Measurements from ENCODE around the gene SPG7. TPM values are rescaled to one million over a fixed set of nuclear protein-coding genes. Genes with fewer than 3 reads are reported as not detected.

Gene SPG7
- total and polyA plus RNA-seq, 5 donors: 81.9 to 101 (median 94.5) TPM

DNA sequence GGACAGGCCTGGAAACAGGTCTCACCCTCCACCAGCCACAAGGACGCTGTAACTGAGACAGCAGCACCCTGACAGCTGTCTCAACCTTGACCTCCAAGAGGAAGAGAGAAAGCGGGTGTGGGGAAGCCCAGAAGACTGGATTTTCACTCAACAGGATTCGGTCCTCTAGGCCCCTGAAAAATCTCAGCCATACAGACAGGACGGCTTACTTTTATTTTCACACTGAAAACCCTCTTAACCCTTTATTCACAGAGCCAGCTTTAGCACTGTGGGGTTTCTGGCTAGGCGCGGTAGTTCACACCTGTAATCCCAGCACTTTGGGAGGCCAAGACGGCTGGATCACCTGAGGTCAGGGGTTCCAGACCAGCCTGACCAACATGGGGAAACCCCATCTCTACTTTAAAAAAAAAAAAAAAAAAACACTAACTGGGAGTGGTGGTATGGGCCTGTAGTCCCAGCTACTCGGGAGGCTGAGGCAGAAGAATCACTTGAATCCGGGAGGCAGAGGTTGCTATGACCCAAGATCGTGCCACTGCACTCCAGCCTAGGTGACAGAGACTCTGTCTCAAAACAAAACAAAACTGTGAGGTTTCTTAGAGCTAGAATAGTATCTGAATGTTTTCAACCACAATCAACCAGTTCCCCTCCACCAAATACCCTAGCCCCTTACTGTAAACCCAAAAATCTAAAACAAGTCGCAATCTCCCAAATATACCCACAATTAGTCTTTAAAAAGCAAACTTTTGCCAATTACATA lies 23.1 kb upstream of the SPG7 start:
- Histone ChIP-seq H3K27ac (ENCODE audit: low read length) (peak overlapping the region; percentile 30), H3K27me3 (ENCODE audit: control insufficient read depth, insufficient read depth) (no peaks in the 10 kb centered on the region), H3K4me3 (ENCODE audit: low read length) (no peak overlapping the region), H3K4me1 (ENCODE audit: control insufficient read depth, insufficient read depth, low read length) (peaks cover 21% of the 10 kb centered on the region), H3K9me3 (ENCODE audit: control insufficient read depth, low read length) (no peaks in the 10 kb centered on the region)
- ATAC-seq (no peak), DNase-seq (peak in 1 of 3 donors; percentile 17)
- 70% methylated on average over 11 of the region's 11 CpGs for WGBS
- intact Hi-C loops (cut with DNase I): loop anchor here in 2 of 4 donors (5.0 to 10.0 kb wide), 2 partner anchors 80 to 148 kb away; no protein-coding TSS in a partner anchor

DNA sequence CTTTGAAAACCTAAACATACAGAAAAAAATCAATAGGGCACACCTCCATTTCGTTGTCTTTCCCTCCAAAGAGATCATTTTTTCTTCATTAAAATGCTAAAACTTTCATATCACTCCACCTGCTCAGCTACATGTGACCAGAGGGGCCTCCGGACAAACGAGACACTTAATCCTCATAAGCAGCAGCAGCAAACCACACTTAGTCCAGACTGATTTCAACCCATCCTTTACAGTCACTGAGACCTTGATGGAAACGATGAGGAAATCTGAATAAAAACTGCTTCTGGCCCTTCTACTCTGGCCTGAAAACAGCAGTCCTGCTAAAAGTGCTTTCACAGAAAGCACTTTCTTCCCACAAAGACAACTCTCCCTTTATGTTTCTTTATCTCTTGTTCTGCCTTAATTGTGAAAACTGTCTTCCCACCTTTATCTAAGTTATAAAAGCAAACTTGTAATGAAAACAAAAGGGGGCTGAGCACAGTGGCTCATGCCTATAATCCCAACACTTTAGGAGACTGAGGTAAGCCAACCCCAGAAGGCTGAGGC lies 22.4 kb upstream of the SPG7 start:
- Histone ChIP-seq H3K27ac (ENCODE audit: low read length) (no peak overlapping the region), H3K4me1 (ENCODE audit: control insufficient read depth, insufficient read depth, low read length) (peaks cover 21% of the 10 kb centered on the region), H3K27me3 (ENCODE audit: control insufficient read depth, insufficient read depth) (no peaks in the 10 kb centered on the region), H3K4me3 (ENCODE audit: low read length) (no peak overlapping the region), H3K9me3 (ENCODE audit: control insufficient read depth, low read length) (no peaks in the 10 kb centered on the region)
- DNase-seq (no peak), ATAC-seq (no peak)
- intact Hi-C loops (cut with DNase I): loop anchor here in 2 of 4 donors (5.0 to 10.0 kb wide), 2 partner anchors 81 to 148 kb away; no protein-coding TSS in a partner anchor
- WGBS: 44% methylated on average over 4 of the region's 4 CpGs

DNA sequence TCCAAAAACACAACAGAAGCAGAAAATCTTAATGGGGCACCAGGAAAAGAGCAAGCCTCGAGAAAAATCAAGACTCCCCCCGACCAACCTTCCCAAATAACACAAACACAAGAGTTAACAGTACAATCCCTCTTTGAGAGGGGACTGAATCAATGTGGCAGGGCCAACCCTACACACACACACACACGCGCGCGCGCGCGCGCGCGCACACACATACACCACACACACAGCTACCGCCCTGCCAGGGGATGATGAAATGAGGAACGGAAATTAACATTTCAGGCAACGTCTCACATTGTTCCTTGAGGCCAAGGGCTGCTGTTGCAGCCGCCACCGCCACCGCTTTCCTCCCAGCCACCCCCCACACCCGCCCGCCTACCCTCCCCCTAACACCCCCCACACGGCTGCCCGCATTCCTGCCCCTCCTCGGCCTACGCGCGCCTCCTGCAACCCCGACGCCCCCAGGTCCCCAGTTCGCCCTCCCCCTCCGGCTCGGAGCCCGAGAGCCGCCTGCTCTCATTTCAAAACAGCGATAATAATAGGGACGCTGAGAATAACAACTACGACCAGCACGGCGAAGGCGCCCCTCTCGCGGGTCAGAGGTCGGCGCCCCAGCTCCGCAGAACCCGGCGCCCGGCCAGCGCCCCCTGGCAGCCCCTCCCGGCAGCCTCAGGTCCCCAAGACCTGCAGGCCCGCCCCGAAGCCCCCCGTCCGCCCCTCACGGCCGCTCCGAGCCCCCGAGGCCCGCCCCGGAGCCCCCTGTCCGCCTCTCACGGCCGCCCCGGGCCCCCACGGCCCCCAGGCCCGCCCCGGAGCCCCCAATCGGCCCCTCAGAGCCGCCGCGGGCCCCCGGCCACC lies 18.9 kb upstream of the SPG7 start:
- intact Hi-C loops (cut with DNase I): loop anchor here in 2 of 4 donors (5.0 to 10.0 kb wide), 2 partner anchors 84 to 152 kb away; no protein-coding TSS in a partner anchor
- ATAC-seq (peak; percentile 52 to 65), DNase-seq (peak; percentile 84 to 94 (median 94))
- under 1% methylated on average over 71 of the region's 71 CpGs for WGBS
- Histone ChIP-seq H3K4me3 (ENCODE audit: low read length) (peak overlapping the region; percentile 100), H3K27ac (ENCODE audit: low read length) (peak overlapping the region; percentile 94), H3K9me3 (ENCODE audit: control insufficient read depth, low read length) (no peaks in the 10 kb centered on the region), H3K4me1 (ENCODE audit: control insufficient read depth, insufficient read depth, low read length) (peaks cover 11% of the 10 kb centered on the region), H3K27me3 (ENCODE audit: control insufficient read depth, insufficient read depth) (no peaks in the 10 kb centered on the region)

DNA sequence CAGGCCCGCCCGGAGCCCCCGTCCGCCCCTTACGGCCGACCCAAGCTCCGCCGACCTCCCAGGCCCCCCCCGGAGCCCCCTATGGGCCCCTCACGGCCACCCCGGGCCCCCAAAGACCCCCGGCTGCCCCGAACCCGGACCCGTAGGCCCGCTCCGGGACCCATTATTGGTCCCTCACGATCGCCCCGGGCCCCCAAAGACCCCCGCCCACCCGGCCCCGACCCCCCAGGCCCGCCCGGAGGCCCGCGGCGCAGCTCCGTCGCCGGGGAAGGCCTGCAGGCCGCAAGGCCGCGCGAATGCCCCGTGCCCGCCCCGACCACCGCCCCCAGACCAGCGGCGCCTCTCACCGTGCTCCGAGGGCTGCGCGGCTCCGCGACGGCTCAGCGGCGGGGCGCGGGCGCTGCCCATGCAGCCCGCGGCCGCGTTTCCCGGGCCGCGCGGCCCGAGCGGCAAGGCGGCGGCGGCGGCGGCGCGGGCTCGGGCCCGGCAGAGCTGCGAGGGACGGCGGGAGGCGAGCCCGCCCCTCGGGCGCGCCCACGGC lies 18.2 kb upstream of the SPG7 start:
- ATAC-seq: no peak

DNA sequence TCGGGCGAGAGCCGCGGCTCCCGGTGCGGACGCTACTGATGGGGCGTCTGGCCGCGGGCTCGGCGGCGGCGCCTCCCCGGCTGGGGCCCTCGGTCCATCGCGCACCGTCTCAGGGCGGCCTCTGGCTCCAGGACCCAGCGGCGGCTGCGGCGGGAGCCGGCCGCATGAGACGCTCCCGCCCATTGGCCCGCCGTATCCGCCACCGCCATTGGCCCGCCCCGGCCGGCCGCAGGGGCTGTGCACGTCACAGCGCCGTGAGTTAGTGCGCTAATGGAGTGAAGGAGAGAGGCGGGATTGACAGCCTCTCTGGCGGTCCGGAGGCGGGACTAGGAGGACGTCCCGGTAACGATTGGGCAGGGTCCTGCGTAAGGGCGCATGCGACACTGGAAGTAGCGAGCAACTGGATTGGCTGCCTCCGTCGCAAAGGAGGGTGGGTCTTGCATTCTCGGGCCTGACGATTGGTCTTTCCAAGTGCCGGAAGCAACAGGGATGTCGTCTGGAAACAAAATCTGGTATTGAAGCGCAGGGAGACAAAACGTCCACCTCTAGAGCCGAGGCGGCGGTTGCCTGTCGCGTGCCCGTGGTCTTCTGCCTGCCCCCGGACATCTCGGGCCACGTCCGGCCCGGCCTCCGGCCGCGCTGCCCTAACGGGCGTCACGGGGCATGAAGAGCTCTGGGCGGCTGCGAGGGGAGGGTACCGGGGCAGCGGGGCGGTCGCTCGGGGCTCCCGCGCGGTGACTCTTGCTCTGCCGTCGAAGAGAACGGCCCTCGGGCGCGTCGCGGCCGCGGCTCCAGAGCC lies 17.6 kb upstream of the SPG7 start, which contains the start of gene ANKRD11:
TSS of gene ANKRD11 (minus strand) at position 123 of the 799 bp plus-strand sequence. CDS start 173,542 bp downstream, outside the sequence.
- DNase-seq (peak; percentile 99 to 100 (median 99)), ATAC-seq (peak; percentile 98 to 99)
- Histone ChIP-seq H3K27me3 (ENCODE audit: control insufficient read depth, insufficient read depth) (no peaks in the 10 kb centered on the region), H3K9me3 (ENCODE audit: control insufficient read depth, low read length) (no peaks in the 10 kb centered on the region), H3K4me3 (ENCODE audit: low read length) (peak within 1 kb of the TSS; percentile 100), H3K27ac (ENCODE audit: low read length) (peak within 1 kb of the TSS; percentile 95), H3K4me1 (ENCODE audit: control insufficient read depth, insufficient read depth, low read length) (peaks cover 8% of the 10 kb centered on the region)
- under 1% methylated on average over 96 of the region's 96 CpGs for WGBS
- intact Hi-C loops (cut with DNase I): loop anchor here in 1 of 4 donors (10.0 kb wide), 1 partner anchor 156 kb away; no protein-coding TSS in a partner anchor

More for the DNA sequence above, 18.2 kb upstream of the SPG7 start:
- no peaks in the 10 kb centered on the region for H3K27me3 ChIP-seq (ENCODE audit: control insufficient read depth, insufficient read depth)
- H3K27ac ChIP-seq (ENCODE audit: low read length): peak overlapping the region; percentile 95
- WGBS: under 1% methylated on average over 81 of the region's 81 CpGs
- intact Hi-C loops (cut with DNase I): loop anchor here in 3 of 4 donors (5.0 to 10.0 kb wide), 3 partner anchors 85 to 155 kb away; no protein-coding TSS in a partner anchor
- H3K9me3 ChIP-seq (ENCODE audit: control insufficient read depth, low read length): no peaks in the 10 kb centered on the region
- peak; percentile 30 to 73 (median 67) for DNase-seq
- peaks cover 9% of the 10 kb centered on the region for H3K4me1 ChIP-seq (ENCODE audit: control insufficient read depth, insufficient read depth, low read length)
- peak overlapping the region; percentile 100 for H3K4me3 ChIP-seq (ENCODE audit: low read length)

DNA sequence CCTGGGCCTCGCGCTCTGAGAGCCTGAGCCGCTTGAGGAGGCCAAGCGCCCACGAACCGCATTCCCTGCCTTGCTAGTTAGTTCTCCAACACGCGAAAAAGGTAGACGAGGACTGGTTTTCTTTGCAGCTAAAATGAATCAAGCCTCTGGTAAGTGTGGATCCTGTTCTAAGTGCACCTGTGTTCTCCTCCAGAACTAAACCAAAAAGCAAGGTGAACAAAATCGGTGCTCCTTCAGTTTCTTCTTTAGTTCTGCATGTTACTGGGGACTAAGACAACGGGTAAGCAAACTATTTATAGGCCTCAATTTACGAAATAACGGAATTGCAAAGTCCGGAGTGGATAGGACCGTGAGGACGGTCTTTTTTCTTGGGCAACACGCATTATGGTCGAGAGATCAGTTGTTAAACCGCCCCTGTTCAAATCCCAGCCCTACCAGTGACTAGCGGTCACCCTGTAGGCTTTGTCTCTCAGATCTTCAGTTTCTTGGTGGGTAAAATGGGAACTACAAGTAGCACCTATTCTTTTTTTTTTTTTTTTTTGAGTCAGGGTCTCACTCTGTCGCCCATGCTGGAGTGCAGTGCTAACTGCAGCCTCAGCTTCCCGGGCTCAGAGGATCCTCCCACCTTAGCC lies 16.8 kb upstream of the SPG7 start:
- peaks cover 8% of the 10 kb centered on the region for H3K4me1 ChIP-seq (ENCODE audit: control insufficient read depth, insufficient read depth, low read length)
- intact Hi-C loops (cut with DNase I): loop anchor here in 1 of 4 donors (10.0 kb wide), 1 partner anchor 157 kb away; no protein-coding TSS in a partner anchor
- 3% methylated on average over 22 of the region's 22 CpGs for WGBS

DNA sequence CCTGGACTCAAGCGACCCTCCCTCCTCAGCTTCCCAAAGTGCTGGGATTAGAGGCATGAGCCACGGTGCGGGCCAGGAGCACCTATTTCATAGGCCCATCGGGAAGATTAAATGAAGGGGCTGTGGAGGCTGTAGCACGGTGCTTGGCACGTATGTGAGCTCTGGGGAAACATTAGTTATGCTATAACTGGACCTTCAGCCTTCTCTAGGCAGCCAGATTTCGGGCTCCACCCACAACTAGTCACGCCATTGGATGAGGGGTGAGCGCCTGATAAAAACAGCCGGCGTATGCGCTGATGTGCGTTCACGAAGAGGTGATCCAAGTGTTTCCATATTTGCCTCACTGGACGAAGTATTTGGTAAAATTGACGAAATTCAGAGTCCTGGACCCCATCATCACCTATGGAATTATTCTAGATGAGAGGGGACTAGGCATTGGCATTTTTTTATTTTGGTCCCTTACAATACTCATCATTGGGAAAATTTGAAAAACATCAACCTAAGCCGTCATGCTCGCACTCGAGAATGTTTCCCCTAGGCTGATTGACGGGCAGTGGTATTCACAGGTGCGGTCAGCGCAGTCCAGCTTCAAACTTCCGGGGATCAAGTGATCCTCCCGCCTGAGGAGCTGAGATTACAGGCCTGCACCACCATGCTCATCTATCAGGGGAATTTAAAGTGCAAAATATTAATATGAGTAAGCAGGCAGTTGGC lies 16.1 kb upstream of the SPG7 start:
- peak overlapping the region; percentile 83 for H3K4me3 ChIP-seq (ENCODE audit: low read length)
- H3K27ac ChIP-seq (ENCODE audit: low read length): no peak overlapping the region
- DNase-seq (peak in 1 of 3 donors; percentile 40), ATAC-seq (no peak)
- H3K4me1 ChIP-seq (ENCODE audit: control insufficient read depth, insufficient read depth, low read length): peaks cover 8% of the 10 kb centered on the region
- intact Hi-C loops (cut with DNase I): loop anchor here in 1 of 4 donors (10.0 kb wide), 1 partner anchor 157 kb away; no protein-coding TSS in a partner anchor
- no peaks in the 10 kb centered on the region for H3K27me3 ChIP-seq (ENCODE audit: control insufficient read depth, insufficient read depth)
- H3K9me3 ChIP-seq (ENCODE audit: control insufficient read depth, low read length): no peaks in the 10 kb centered on the region
- 84% methylated on average over 24 of the region's 24 CpGs for WGBS

More for the DNA sequence above, 16.8 kb upstream of the SPG7 start:
- Histone ChIP-seq H3K27ac (ENCODE audit: low read length) (peak overlapping the region; percentile 95), H3K9me3 (ENCODE audit: control insufficient read depth, low read length) (no peaks in the 10 kb centered on the region), H3K27me3 (ENCODE audit: control insufficient read depth, insufficient read depth) (no peaks in the 10 kb centered on the region), H3K4me3 (ENCODE audit: low read length) (peak overlapping the region; percentile 83)
- ATAC-seq: no peak
- peak in 1 of 3 donors; percentile 12 for DNase-seq

DNA sequence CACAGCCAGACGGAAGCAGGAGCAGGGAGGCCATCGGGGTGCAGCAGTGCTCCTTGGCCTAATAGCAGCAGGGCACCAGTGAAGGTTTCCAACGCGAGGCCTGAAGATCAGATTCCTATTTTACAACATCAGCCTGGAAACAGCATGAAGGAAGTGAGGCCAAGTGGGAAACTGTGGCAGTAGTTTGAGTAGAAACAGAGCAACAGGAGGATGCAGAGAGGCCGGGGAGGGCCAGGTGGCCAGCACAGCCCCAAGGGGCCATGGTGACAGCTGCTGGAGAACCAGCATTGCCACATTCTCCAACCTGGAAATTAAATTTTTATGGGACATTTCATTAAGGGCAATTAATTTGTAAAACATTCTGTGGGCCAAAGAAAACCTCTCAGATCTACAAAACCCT lies 14.4 kb upstream of the SPG7 start:
- Histone ChIP-seq H3K4me3 (ENCODE audit: low read length) (no peak overlapping the region), H3K4me1 (ENCODE audit: control insufficient read depth, insufficient read depth, low read length) (peaks cover 4% of the 10 kb centered on the region), H3K9me3 (ENCODE audit: control insufficient read depth, low read length) (no peaks in the 10 kb centered on the region), H3K27ac (ENCODE audit: low read length) (no peak overlapping the region), H3K27me3 (ENCODE audit: control insufficient read depth, insufficient read depth) (no peaks in the 10 kb centered on the region)
- ATAC-seq: no peak
- intact Hi-C loops (cut with DNase I): loop anchor here in 1 of 4 donors (10.0 kb wide), 1 partner anchor 159 kb away; no protein-coding TSS in a partner anchor
- 73% methylated on average over 5 of the region's 5 CpGs for WGBS
- peak in 1 of 3 donors; percentile 22 for DNase-seq

DNA sequence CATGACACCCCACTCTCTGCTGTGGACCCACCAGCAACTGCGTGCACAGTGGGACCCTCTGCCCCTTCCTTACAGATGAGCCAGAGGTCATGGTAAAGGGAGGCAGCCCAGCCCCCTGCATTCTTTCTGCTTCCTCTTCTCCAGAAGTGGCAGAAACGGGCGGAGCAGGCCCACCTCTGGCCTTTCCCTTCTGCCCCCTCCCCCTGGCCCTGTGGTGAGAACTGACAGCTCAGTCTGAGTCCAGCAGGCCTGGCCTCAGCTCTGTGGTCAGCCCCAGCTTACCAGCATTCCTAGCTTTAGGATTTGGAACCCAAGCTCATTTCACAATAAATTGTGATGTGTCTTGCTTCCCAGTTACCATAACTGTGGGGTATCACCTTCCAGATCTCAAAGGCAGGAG lies 13.1 kb upstream of the SPG7 start:
- no peak for ATAC-seq
- H3K4me3 ChIP-seq (ENCODE audit: low read length): no peak overlapping the region
- WGBS: 53% methylated on average over 3 of the region's 3 CpGs

More for the DNA sequence above, 13.1 kb upstream of the SPG7 start:
- peak in 1 of 3 donors; percentile 42 for DNase-seq
- H3K9me3 ChIP-seq (ENCODE audit: control insufficient read depth, low read length): no peaks in the 10 kb centered on the region
- no peak overlapping the region for H3K27ac ChIP-seq (ENCODE audit: low read length)
- intact Hi-C loops (cut with DNase I): loop anchor here in 1 of 4 donors (10.0 kb wide), 1 partner anchor 160 kb away; no protein-coding TSS in a partner anchor
- H3K27me3 ChIP-seq (ENCODE audit: control insufficient read depth, insufficient read depth): no peaks in the 10 kb centered on the region
- peaks cover 4% of the 10 kb centered on the region for H3K4me1 ChIP-seq (ENCODE audit: control insufficient read depth, insufficient read depth, low read length)
